Regular cardiac myocyte (primary cell): ENCODE data around the gene PARG. TPM values are rescaled to one million over a fixed set of nuclear protein-coding genes. Genes with fewer than 3 reads are reported as not detected.

ENCODE experiments used
- total RNA-seq: library from RNA; depleted of rRNA; stranded (reverse); fragments of >200 nt; gene quantifications from 2 replicates; pipeline ENCODE4 v1.2.3, GENCODE V29; 2014

Gene PARG
- total RNA-seq, result 33.5 and 38.9 TPM in 2 replicates

GRCh38 chr10:49941447-49942338 lies at the start of gene PARG, which contains the start of gene TIMM23B:
Gene PARG, minus strand, starts transcription at chr10:49942027. Its CDS starts 302 bp downstream, at chr10:49941725.
Gene TIMM23B, plus strand, starts transcription at chr10:49942053. Its CDS starts 142 bp downstream, at chr10:49942195.

DNA sequence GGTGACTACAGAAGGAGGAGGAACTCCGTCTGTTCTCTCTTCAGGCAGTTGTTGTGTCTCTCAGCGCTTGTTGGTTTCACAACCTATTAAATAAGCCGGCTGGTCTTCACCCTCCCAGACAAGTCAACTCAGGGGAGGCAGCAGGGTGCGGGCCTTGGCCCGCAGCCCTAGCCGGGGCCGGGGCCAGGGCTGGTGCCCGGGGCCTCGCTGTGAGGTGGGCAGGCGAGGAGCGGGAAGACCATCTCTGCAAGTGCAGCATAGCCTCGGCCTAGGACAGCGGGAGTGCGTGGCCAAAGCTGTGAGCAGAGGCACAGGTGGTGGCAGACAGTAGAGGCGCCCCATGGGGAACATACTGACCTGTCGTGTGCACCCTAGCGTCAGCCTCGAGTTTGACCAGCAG lies 46.5 kb upstream of the PARG start, which contains the start of gene AGAP6:
AGAP6 (plus strand) TSS at position 31 of the 400 bp plus-strand sequence; CDS start at position 341, 310 bp downstream.

Other genes with a start within 250 kb of the PARG start
- 0.28 and 0.38 TPM in 2 replicates for gene OGDHL, start 179.7 kb downstream of the PARG start, total RNA-seq
- gene TIMM23B, start within 50 bp of the PARG start, total RNA-seq, result 17.2 and 17.3 TPM in 2 replicates
- 1.7 and 2.5 TPM in 2 replicates for gene AGAP6, start 46.4 kb upstream of the PARG start, total RNA-seq
- gene WASHC2A, start 125.9 kb upstream of the PARG start, total RNA-seq, result 29.9 and 33.0 TPM in 2 replicates